Adrenal gland (tissue), 5 donors: ENCODE results near the gene MAN1B1.

Experiments
- CTCF ChIP-seq, 6 experiments: fragments of 450-650 bp in 4 of 6; fragments of 200-600 bp in 2 of 6; sonication (generic) in 1 of 6; IDR thresholded peaks; 1 replicate in 5 of 6; 2 replicates in 1 of 6; pipeline versions ENCODE4 v1.5.1 to v1.8.0; 2016 to 2021; ENCODE audit warnings: antibody characterized with exemption in 6 of 6, mild to moderate bottlenecking in 2 of 6, moderate library complexity in 1 of 6
- POLR2A ChIP-seq, 2 donors: fragments of 450-650 bp; IDR thresholded peaks; one replicate each; pipeline ENCODE4 v1.6.1; 2017; ENCODE audit warnings: antibody characterized with exemption in 2 of 2, mild to moderate bottlenecking in 2 of 2, moderate library complexity in 1 of 2
- donor health status: DM: no; HTN: no; CAD: no.

- TF ChIP-seq CTCF (IDR thresholded peaks at IDR 0.05) (no peak), POLR2A (IDR thresholded peaks at IDR 0.05) (no peak)
These were observed 7.4 kb upstream of the MAN1B1 start for GRCh38 chr9:137079401-137079787.
